ENCODE data around the gene PRM1.
"Not testable (repeated sequence)": the region's sequence is repeated elsewhere in the genome, so short reads cannot be mapped to it uniquely, and the experiment has no call there.

PRM1 gene

GRCh38 chr16:11314309-11314894 is 33.3 kb upstream of the PRM1 start:
- DNase-seq (ENCODE audit: low read depth in 1 of 2, low spot score in 1 of 2), result no peak

GRCh38 chr16:11313493-11314308 is 32.6 kb upstream of the PRM1 start:
- no peak for DNase-seq (ENCODE audit: low read depth in 1 of 2, low spot score in 1 of 2)

GRCh38 chr16:11312718-11313492 is 31.8 kb upstream of the PRM1 start:
- no peak for DNase-seq (ENCODE audit: low read depth in 1 of 2, low spot score in 1 of 2)

GRCh38 chr16:11310997-11311561 is 29.9 kb upstream of the PRM1 start:
- DNase-seq (ENCODE audit: low read depth in 1 of 2, low spot score in 1 of 2), result no peak

GRCh38 chr16:11310634-11310977 is 29.5 kb upstream of the PRM1 start:
- no peak for DNase-seq (ENCODE audit: low read depth in 1 of 2, low spot score in 1 of 2)

GRCh38 chr16:11309895-11310633 is 28.9 kb upstream of the PRM1 start:
- no peak for DNase-seq (ENCODE audit: low read depth in 1 of 2, low spot score in 1 of 2)

GRCh38 chr16:11308493-11309283 is 27.6 kb upstream of the PRM1 start:
- no peak for DNase-seq (ENCODE audit: low read depth in 1 of 2, low spot score in 1 of 2)

GRCh38 chr16:11307639-11308492 is 26.7 kb upstream of the PRM1 start:
- DNase-seq (ENCODE audit: low read depth in 1 of 2, low spot score in 1 of 2), result no peak

- no peak for DNase-seq (ENCODE audit: low read depth in 1 of 2, low spot score in 1 of 2)
These were observed 26.0 kb upstream of the PRM1 start for GRCh38 chr16:11306997-11307638.

GRCh38 chr16:11306381-11306780 is 25.3 kb upstream of the PRM1 start:
- no peak for DNase-seq (ENCODE audit: low read depth in 1 of 2, low spot score in 1 of 2)

GRCh38 chr16:11303405-11304138 is 22.4 kb upstream of the PRM1 start:
- DNase-seq (ENCODE audit: low read depth in 1 of 2, low spot score in 1 of 2), result no peak

- no peak for DNase-seq (ENCODE audit: low read depth in 1 of 2, low spot score in 1 of 2)
These were observed 21.8 kb upstream of the PRM1 start for GRCh38 chr16:11302977-11303376.

GRCh38 chr16:11301645-11302501 is 20.7 kb upstream of the PRM1 start:
- no peak for DNase-seq (ENCODE audit: low read depth in 1 of 2, low spot score in 1 of 2)

- no peak for DNase-seq (ENCODE audit: low read depth in 1 of 2, low spot score in 1 of 2)
These were observed 19.4 kb upstream of the PRM1 start for GRCh38 chr16:11300560-11300892.

GRCh38 chr16:11299865-11300559 is 18.9 kb upstream of the PRM1 start:
- no peak for DNase-seq (ENCODE audit: low read depth in 1 of 2, low spot score in 1 of 2)

GRCh38 chr16:11298950-11299547 is 17.9 kb upstream of the PRM1 start:
- DNase-seq (ENCODE audit: low read depth in 1 of 2, low spot score in 1 of 2), result not testable (repeated sequence)
